Mucosa of stomach (tissue), 1 donor: Measurements from ENCODE around the gene FKBP14.

Source experiments
- H3K27me3 ChIP-seq: one replicate; pipeline ENCODE4 v1.7.0; 2013; ENCODE audit warnings: mild to moderate bottlenecking, low read length; ENCODE audit not compliant: control insufficient read depth, insufficient read depth
- H3K36me3 ChIP-seq: one replicate; pipeline ENCODE4 v1.7.0; 2013; ENCODE audit warnings: low read length; ENCODE audit not compliant: control insufficient read depth, insufficient read depth
- H3K4me1 ChIP-seq: one replicate; pipeline ENCODE4 v1.7.0; 2013; ENCODE audit warnings: mild to moderate bottlenecking, low read length; ENCODE audit not compliant: control insufficient read depth, insufficient read depth
- H3K4me3 ChIP-seq: one replicate; pipeline ENCODE4 v1.7.0; 2013; ENCODE audit warnings: low read length
- H3K9ac ChIP-seq: one replicate; pipeline ENCODE4 v1.7.0; 2013; ENCODE audit warnings: mild to moderate bottlenecking, low read length, moderate library complexity
- H3K9me3 ChIP-seq: one replicate; pipeline ENCODE4 v1.7.0; 2013; ENCODE audit warnings: mild to moderate bottlenecking, low read length, moderate library complexity; ENCODE audit not compliant: control insufficient read depth
- donor health status: Pancreatic carcinoma.

FKBP14 gene

GRCh38 chr7:29987083-29987482 lies 39.4 kb downstream of the FKBP14 start:
- H3K27me3 ChIP-seq: no peaks in the 10 kb centered on the region
- H3K36me3 ChIP-seq: no peaks in the 10 kb centered on the region
- no peaks in the 10 kb centered on the region for H3K9me3 ChIP-seq
- no peak overlapping the region for H3K9ac ChIP-seq
- H3K4me1 ChIP-seq: peaks cover 19% of the 10 kb centered on the region
- no peak overlapping the region for H3K4me3 ChIP-seq

DNA sequence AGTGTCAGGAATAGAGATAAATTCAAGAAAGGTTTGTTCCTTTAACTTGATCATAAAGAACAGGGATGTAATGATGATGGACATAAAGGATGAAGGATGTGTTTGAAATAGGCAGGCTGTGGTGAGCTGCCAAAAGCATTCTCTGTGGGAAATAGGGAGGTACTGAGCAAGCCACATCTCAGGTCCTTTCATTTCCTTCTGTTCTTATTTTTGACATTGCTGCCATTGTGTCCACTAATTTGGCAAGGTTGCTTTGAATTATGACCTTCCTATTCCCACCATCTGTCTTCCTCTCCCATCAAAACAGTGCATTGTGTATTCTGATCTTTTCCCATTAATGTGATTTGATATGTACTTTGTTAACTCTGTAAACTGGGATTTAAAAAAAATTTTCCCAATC lies 46.4 kb downstream of the FKBP14 start:
- Histone ChIP-seq H3K9me3 (no peaks in the 10 kb centered on the region), H3K4me3 (no peak overlapping the region), H3K27me3 (no peaks in the 10 kb centered on the region), H3K4me1 (peaks cover 3% of the 10 kb centered on the region), H3K36me3 (no peaks in the 10 kb centered on the region), H3K9ac (no peak overlapping the region)

GRCh38 chr7:29977886-29978651 lies 48.4 kb downstream of the FKBP14 start:
- H3K4me3 ChIP-seq: no peak overlapping the region
- H3K36me3 ChIP-seq: no peaks in the 10 kb centered on the region
- H3K9me3 ChIP-seq: no peaks in the 10 kb centered on the region
- no peaks in the 10 kb centered on the region for H3K27me3 ChIP-seq
- peaks cover 5% of the 10 kb centered on the region for H3K4me1 ChIP-seq
- H3K9ac ChIP-seq: no peak overlapping the region

DNA sequence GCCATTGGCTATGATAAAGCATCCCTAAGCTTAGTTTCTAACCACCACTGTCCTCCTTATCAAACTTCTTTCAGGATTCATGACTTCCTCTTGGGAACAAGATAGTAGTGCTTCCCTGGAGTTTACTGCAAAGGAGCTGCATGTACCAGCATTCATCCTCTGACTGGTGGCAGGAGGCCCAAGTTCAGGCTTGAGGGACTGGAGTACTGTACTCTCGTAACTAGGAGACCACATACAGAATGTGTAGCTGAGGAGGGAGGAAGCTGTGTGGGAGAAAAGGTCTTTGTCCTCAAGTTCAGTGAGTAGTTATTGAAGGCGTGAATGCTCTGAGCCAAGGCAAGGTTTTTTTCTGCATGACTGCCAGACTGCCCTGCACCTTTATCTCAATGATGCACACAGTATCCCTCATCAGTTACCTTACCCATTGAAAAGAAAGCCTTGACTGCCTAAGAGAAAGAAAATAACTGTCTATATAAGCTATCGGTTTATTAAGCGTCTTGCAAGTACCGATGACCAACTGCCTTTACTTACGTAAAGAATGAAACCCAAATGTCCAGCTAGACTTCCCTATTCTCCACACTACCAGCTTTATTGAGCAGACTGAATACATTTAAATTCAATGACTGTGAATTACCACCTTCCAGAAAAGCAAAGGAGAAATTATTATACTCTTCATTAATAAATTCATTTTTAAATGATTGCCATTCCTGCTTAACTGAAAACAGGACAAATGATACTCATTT lies 49.7 kb downstream of the FKBP14 start:
- Histone ChIP-seq H3K4me3 (no peak overlapping the region), H3K27me3 (no peaks in the 10 kb centered on the region), H3K36me3 (no peaks in the 10 kb centered on the region), H3K9ac (no peak overlapping the region), H3K9me3 (no peaks in the 10 kb centered on the region), H3K4me1 (peaks cover 5% of the 10 kb centered on the region)

- Histone ChIP-seq H3K27me3 (no peaks in the 10 kb centered on the region), H3K36me3 (no peaks in the 10 kb centered on the region), H3K4me1 (peaks cover 5% of the 10 kb centered on the region), H3K9me3 (no peaks in the 10 kb centered on the region), H3K4me3 (no peak overlapping the region), H3K9ac (no peak overlapping the region)
These were observed 50.2 kb downstream of the FKBP14 start for GRCh38 chr7:29976266-29976665.

- Histone ChIP-seq H3K27me3 (no peaks in the 10 kb centered on the region), H3K9ac (no peak overlapping the region), H3K9me3 (no peaks in the 10 kb centered on the region), H3K4me1 (peaks cover 5% of the 10 kb centered on the region), H3K36me3 (no peaks in the 10 kb centered on the region), H3K4me3 (no peak overlapping the region)
These were observed 50.9 kb downstream of the FKBP14 start for GRCh38 chr7:29975561-29975960.

DNA sequence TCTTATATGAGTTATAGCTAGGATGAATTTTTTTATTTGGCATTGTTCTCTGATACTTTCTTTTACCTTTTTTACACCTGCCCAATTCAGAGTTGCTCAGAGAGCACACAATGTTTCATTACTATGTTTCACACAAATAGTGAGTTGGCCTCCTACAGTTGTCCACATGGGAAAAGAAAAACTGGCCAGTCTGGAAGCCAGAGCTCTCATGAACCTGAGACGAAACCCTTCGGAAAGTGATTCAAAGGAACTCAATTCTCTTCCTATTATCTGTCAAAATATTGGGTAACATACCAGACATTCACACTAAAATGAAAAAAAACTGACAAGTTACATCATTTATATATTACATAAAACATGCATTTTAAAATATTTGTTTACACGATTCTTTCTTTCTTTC lies 52.2 kb downstream of the FKBP14 start:
- no peak overlapping the region for H3K4me3 ChIP-seq
- peaks cover 5% of the 10 kb centered on the region for H3K4me1 ChIP-seq
- H3K36me3 ChIP-seq: no peaks in the 10 kb centered on the region
- no peak overlapping the region for H3K9ac ChIP-seq
- H3K27me3 ChIP-seq: no peaks in the 10 kb centered on the region
- H3K9me3 ChIP-seq: no peaks in the 10 kb centered on the region

DNA sequence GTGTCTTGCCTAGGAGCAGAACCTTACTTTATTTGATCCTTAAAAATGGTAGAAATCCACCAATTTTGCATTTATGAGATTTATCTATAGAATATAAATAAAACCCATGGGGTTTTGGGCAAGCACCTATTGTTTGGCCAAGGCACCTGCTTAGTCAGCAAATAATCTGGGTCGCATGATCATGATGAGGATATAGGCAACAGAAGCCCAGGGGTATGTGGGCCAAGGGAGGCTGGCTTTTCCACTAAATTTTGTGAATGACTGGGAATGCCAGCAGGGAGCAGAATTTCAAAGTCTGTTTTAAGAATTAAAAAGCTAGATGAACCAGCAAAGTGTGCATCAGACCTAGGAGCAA lies 54.2 kb downstream of the FKBP14 start:
- H3K9ac ChIP-seq: no peak overlapping the region
- no peaks in the 10 kb centered on the region for H3K9me3 ChIP-seq
- H3K36me3 ChIP-seq: no peaks in the 10 kb centered on the region
- H3K4me1 ChIP-seq: peaks cover 5% of the 10 kb centered on the region
- H3K4me3 ChIP-seq: no peak overlapping the region
- no peaks in the 10 kb centered on the region for H3K27me3 ChIP-seq

- Histone ChIP-seq H3K9me3 (no peaks in the 10 kb centered on the region), H3K27me3 (no peaks in the 10 kb centered on the region), H3K4me3 (no peak overlapping the region), H3K9ac (no peak overlapping the region), H3K36me3 (no peaks in the 10 kb centered on the region), H3K4me1 (peaks cover 5% of the 10 kb centered on the region)
These were observed 54.8 kb downstream of the FKBP14 start for GRCh38 chr7:29971566-29972314.

DNA sequence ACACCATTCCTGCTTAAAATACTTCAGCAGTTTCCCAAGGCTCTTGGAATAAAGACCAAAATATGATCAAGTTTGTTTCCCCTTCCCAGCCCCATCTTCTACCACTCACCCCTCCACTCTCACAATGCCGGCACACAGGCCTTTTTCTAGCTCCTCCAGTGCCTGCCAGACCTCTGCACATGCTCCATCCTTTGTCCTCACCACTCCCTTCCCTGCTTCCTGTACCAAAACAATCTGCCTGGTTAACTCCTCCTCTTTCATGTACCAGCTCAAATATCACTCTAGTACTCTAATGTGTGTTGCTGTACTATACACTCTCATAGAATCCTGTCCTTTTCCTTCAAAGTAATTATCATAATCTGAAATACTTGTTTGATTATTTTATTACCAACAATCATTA lies 56.3 kb downstream of the FKBP14 start:
- H3K4me3 ChIP-seq: no peak overlapping the region
- H3K9me3 ChIP-seq: no peaks in the 10 kb centered on the region
- no peak overlapping the region for H3K9ac ChIP-seq
- H3K36me3 ChIP-seq: no peaks in the 10 kb centered on the region
- H3K4me1 ChIP-seq: peaks cover 1% of the 10 kb centered on the region
- H3K27me3 ChIP-seq: no peaks in the 10 kb centered on the region

DNA sequence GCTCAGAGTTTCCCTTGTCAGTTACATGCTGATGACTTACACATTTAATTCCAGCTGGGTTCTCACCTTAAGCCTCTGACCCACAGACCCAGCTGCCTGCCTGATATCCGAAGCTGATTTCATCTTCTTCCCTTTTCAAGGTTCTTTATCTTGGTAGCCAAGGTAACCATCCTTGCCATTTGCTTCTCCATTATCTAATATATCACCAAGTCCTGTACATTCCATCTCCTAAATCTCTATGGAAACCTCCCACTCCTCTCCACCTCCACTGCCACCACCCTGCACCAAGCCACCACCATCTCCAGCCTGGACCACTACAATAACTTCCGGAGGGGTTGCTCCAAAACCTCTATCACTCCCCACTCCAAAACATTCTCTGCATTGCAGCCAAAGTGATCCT lies 56.8 kb downstream of the FKBP14 start:
- H3K4me3 ChIP-seq: no peak overlapping the region
- no peak overlapping the region for H3K9ac ChIP-seq
- H3K27me3 ChIP-seq: no peaks in the 10 kb centered on the region
- H3K9me3 ChIP-seq: no peaks in the 10 kb centered on the region
- H3K4me1 ChIP-seq: no peaks in the 10 kb centered on the region
- no peaks in the 10 kb centered on the region for H3K36me3 ChIP-seq
